Ascending aorta (tissue), 2 donors: ENCODE measurements around the gene AAK1. TPM values are rescaled to one million over a fixed set of nuclear protein-coding genes. Genes with fewer than 3 reads are reported as not detected.
A peak's percentile ranks its signal among the peaks of the same experiment; 100 is the strongest.

Experiments
- DNase-seq, 2 donors: peaks; one replicate each; pipeline ENCODE4 v3.0.0-alpha.2; 2019; ENCODE audit warnings: low spot score in 2 of 2
- H3K27ac ChIP-seq, 2 donors: fragments of 200-600 bp; sonication (generic); one replicate each; pipeline ENCODE4 v1.5.1; 2016 to 2017; ENCODE audit warnings: mild to moderate bottlenecking in 1 of 2
- H3K27me3 ChIP-seq: fragments of 200-600 bp; sonication (generic); one replicate; pipeline ENCODE4 v1.5.1; 2017
- H3K36me3 ChIP-seq, 2 donors: fragments of 200-600 bp; sonication (generic); one replicate each; pipeline ENCODE4 v1.5.1; 2016
- H3K4me1 ChIP-seq, 2 donors: fragments of 200-600 bp; sonication (generic); one replicate each; pipeline ENCODE4 v1.5.1; 2016 to 2017; ENCODE audit warnings: mild to moderate bottlenecking in 1 of 2
- H3K4me3 ChIP-seq, 2 donors: fragments of 200-600 bp; sonication (generic); one replicate each; pipeline ENCODE4 v1.5.1; 2016 to 2017; ENCODE audit warnings: mild to moderate bottlenecking in 1 of 2
- H3K9me3 ChIP-seq, 2 donors: fragments of 200-600 bp; sonication (generic); one replicate each; pipeline ENCODE4 v1.5.1; 2016
- CTCF ChIP-seq, 3 experiments: fragments of 200-600 bp in 2 of 3; fragments of 450-650 bp in 1 of 3; sonication (generic) in 2 of 3; IDR thresholded peaks; one replicate each; pipeline ENCODE4 v1.5.1; 2016 to 2019; ENCODE audit warnings: antibody characterized with exemption in 3 of 3, mild to moderate bottlenecking in 1 of 3, moderate library complexity in 1 of 3
- intact Hi-C: fragments of 100-400 bp; cut with DNase I; formaldehyde crosslinking; loops from one replicate; pipeline ENCODE4 v1.15.1; 2023
- total RNA-seq: library from RNA; depleted of rRNA; stranded (reverse); fragments of >200 nt; gene quantifications from one replicate; pipeline ENCODE4 v1.1.0, GENCODE V29; 2016

Gene AAK1
- total RNA-seq: 53.4 TPM

DNA sequence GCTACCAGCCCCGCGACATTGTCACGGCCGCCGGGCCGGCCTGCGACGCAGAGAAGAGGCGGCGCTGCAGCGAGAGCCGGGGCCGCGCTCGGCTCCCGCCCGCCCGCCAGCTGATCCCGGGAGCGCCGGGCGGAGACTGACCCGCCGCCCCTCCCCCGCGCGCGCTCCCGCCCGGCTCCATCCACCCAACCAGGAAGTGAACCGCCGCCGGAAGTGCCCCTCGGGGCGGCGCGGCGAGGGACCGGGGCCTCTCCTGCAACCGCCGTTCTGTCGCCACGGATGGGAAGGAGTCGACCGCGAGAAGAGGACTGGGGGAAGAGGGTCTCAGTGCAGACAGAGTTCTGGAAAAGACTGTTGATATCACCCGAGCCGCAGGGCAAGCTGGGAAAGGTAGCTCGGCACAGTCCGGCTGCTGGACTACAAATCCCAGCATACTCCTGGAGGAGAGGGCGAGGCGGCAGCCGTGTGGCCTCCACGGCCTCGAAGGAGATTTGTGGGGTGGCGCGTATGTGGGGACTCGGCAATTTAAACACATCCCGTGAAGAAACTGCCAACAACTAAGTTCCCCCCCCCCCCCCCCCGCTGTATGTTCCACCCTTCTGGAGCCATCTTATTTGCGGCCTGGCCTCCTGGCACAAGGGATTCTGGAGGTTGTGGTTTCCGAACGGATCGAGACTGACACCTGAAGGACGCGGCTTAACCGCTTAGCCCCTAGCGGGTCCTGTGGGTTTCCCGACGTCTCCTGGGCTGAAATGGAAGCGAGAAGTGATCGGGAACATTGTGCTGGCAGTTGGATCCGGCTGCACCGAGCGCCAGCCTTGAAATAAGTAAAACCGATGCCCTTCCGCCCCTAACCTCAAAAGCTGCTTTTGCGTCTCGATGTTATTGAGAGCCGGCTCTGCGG lies at the start of gene AAK1:
TSS of gene AAK1 (minus strand) at position 138 of the 904 bp plus-strand sequence. CDS start 699 bp downstream, outside the sequence.
- peak in 1 of 3 experiments; percentile 25 for TF ChIP-seq CTCF (IDR thresholded peaks at IDR 0.05)
- Histone ChIP-seq H3K36me3 (no peaks in the 10 kb centered on the region), H3K27ac (peak within 1 kb of the TSS; percentile 95), H3K9me3 (no peaks in the 10 kb centered on the region), H3K4me3 (peak within 1 kb of the TSS; percentile 89 to 97), H3K4me1 (peaks cover 9 to 26% of the 10 kb centered on the region in 2 donors), H3K27me3 (no peaks in the 10 kb centered on the region)
- intact Hi-C loops: loop anchor here (2.0 to 5.0 kb wide), 6 partner anchors 42 to 1487 kb away; partner anchors contain the start of genes GFPT1, GMCL1, NFU1 and PNO1
- peak; percentile 50 to 95 for DNase-seq

DNA sequence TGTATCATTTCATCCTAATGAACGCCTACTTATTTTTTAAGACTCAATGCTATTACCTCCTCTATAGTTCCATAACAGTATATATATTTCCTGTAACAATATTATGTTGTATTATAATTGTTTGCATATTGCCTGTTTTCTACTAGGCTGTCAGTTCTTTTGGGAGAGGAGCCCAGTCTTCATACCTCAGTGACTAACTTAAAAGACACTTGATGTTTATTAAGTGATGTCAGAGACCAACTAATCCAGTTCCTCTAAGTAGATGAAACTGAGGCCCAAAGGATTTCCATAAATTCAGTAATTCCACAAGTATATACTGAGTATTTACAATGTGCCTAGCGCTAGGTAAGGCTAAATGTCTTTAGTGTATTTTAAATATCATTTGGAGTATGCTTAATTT lies 48.9 kb upstream of the AAK1 start:
- no peaks in the 10 kb centered on the region for H3K27me3 ChIP-seq
- no peak for TF ChIP-seq CTCF (IDR thresholded peaks at IDR 0.05)
- intact Hi-C loops: no loop called here
- no peak overlapping the region for H3K27ac ChIP-seq
- no peaks in the 10 kb centered on the region for H3K36me3 ChIP-seq
- peaks cover 5 to 6% of the 10 kb centered on the region in 2 donors for H3K4me1 ChIP-seq
- DNase-seq: no peak
- no peak overlapping the region for H3K4me3 ChIP-seq
- no peaks in the 10 kb centered on the region for H3K9me3 ChIP-seq

DNA sequence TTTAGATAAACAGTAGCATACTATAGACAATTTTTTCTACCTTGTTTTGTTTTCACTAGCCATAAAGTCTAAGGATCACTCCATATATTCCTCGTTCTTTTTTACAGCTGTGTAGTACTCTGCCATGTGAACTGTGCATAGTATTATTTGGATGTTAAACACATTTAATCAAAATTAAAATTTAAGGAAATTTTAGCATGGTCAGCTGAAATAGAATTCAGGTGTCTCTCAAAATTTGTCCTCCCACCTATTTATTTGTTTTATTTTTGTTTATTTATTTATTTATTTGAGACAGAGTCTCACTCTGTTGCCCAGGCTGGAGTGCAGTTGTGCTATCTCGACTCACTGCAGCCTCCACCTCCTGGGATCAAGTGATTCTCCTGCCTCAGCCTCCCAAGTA lies 46.4 kb upstream of the AAK1 start:
- Histone ChIP-seq H3K27ac (no peak overlapping the region), H3K9me3 (no peaks in the 10 kb centered on the region), H3K36me3 (no peaks in the 10 kb centered on the region), H3K4me3 (no peak overlapping the region), H3K4me1 (peaks cover 3% of the 10 kb centered on the region in 2 donors), H3K27me3 (no peaks in the 10 kb centered on the region)
- intact Hi-C loops: no loop called here
- no peak for DNase-seq
- TF ChIP-seq CTCF (IDR thresholded peaks at IDR 0.05): no peak

DNA sequence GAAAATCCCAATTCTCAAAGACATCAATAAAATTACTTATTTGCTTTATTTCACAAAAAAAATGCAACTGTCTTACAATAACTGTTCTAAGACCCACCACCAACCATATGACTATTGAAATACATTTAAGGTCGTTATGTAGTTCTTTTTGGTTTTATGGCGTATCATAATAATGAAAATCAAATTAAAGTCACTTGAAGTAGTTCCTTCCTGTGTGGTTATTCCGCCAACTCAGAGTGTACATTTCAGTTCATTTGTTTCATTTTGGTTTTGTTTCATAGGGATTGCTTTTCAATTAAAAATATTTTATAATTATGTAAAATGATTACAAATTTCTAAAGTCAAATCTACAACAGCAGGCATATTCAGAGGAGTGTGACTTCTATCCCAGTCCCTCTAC lies 45.9 kb upstream of the AAK1 start:
- DNase-seq: no peak
- H3K36me3 ChIP-seq: no peaks in the 10 kb centered on the region
- no peaks in the 10 kb centered on the region for H3K4me1 ChIP-seq
- intact Hi-C loops: no loop called here
- no peaks in the 10 kb centered on the region for H3K9me3 ChIP-seq
- no peak overlapping the region for H3K27ac ChIP-seq
- H3K4me3 ChIP-seq: no peak overlapping the region
- H3K27me3 ChIP-seq: no peaks in the 10 kb centered on the region
- TF ChIP-seq CTCF (IDR thresholded peaks at IDR 0.05): no peak

DNA sequence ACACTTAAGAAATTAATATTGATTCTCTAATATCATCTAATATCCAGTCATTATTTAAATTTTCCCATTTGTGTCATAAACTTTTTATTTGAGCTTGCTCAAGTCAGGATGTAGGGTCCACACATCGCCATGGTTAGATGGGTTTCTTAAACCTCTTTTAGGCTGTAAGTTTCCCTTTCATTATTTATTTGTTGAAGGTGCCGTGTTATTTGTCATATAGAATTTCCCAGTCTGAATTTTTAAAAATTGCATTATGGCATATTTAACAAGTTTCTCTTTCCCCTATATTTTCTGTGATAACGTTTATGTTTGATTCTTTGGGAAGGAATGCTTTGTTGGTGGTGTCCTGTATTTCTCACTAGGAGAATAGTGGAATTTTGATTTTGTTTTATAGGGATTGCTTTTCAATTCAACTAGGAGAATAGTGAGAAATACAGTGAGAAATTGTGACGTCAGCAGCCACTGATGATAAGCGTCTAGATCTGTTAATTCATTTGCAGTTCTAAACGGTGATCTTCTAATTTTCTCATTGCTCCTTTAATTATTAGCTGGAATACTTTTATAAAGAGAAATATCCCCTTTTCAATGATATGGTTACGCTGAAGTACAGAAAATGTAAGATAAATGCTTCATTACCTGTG lies 44.6 kb upstream of the AAK1 start:
- Histone ChIP-seq H3K4me1 (peaks cover 0 to 3% of the 10 kb centered on the region in 2 donors), H3K27me3 (no peaks in the 10 kb centered on the region), H3K27ac (no peak overlapping the region), H3K4me3 (no peak overlapping the region), H3K36me3 (no peaks in the 10 kb centered on the region), H3K9me3 (no peaks in the 10 kb centered on the region)
- no peak for TF ChIP-seq CTCF (IDR thresholded peaks at IDR 0.05)
- intact Hi-C loops: no loop called here
- no peak for DNase-seq
